Fibroblast of upper back skin (primary cell): ENCODE measurements around the gene LIMS2.

Source experiments
- DNase-seq: peaks from one replicate; pipeline ENCODE4 v3.0.0-alpha.2; 2013

LIMS2 gene

GRCh38 chr2:127631997-127632581, 43.2 kb downstream of the LIMS2 start:
- no peak for DNase-seq

- DNase-seq, result no peak
Measured at GRCh38 chr2:127631541-127631996, 43.8 kb downstream of the LIMS2 start.

GRCh38 chr2:127630864-127631540, 44.3 kb downstream of the LIMS2 start:
- no peak for DNase-seq

- DNase-seq, result no peak
Measured at GRCh38 chr2:127630096-127630863, 45.0 kb downstream of the LIMS2 start.

GRCh38 chr2:127629637-127630036, 45.7 kb downstream of the LIMS2 start:
- DNase-seq, result no peak

GRCh38 chr2:127628767-127629614, 46.3 kb downstream of the LIMS2 start:
- no peak for DNase-seq

- DNase-seq, result no peak
Measured at GRCh38 chr2:127627740-127628571, 47.4 kb downstream of the LIMS2 start.

- no peak for DNase-seq
Measured at GRCh38 chr2:127626917-127627739, 48.2 kb downstream of the LIMS2 start.

GRCh38 chr2:127626175-127626574, 49.2 kb downstream of the LIMS2 start:
- no peak for DNase-seq

GRCh38 chr2:127625572-127625951, 49.8 kb downstream of the LIMS2 start:
- no peak for DNase-seq

GRCh38 chr2:127624756-127625571, 50.4 kb downstream of the LIMS2 start:
- no peak for DNase-seq

- no peak for DNase-seq
Measured at GRCh38 chr2:127624320-127624755, 51.0 kb downstream of the LIMS2 start.

- peak; percentile 57 for DNase-seq
Measured at GRCh38 chr2:127623388-127624319, 51.7 kb downstream of the LIMS2 start.

GRCh38 chr2:127622561-127623387, 52.6 kb downstream of the LIMS2 start:
- no peak for DNase-seq

- DNase-seq, result no peak
Measured at GRCh38 chr2:127621981-127622431, 53.3 kb downstream of the LIMS2 start.

- no peak for DNase-seq
Measured at GRCh38 chr2:127620866-127621265, 54.5 kb downstream of the LIMS2 start.

GRCh38 chr2:127619877-127620705, 55.2 kb downstream of the LIMS2 start:
- no peak for DNase-seq
